Testis (tissue), 2 donors: ENCODE results near the gene SNAPC2.

Experiments used
- POLR2A ChIP-seq: fragments of 450-650 bp; IDR thresholded peaks from one replicate; pipeline ENCODE4 v1.6.1; 2017; ENCODE audit warnings: antibody characterized with exemption, mild to moderate bottlenecking, moderate library complexity
- TF ChIP-seq, protein P1 (sequence below), 3 experiments: fragments of 450-650 bp in 2 of 3; fragments of 200-600 bp in 1 of 3; sonication (generic) in 1 of 3; IDR thresholded peaks; one replicate each; pipeline ENCODE4 v1.5.1; 2016 to 2019; ENCODE audit warnings: antibody characterized with exemption in 3 of 3, mild to moderate bottlenecking in 2 of 3, moderate library complexity in 1 of 3

DNA sequence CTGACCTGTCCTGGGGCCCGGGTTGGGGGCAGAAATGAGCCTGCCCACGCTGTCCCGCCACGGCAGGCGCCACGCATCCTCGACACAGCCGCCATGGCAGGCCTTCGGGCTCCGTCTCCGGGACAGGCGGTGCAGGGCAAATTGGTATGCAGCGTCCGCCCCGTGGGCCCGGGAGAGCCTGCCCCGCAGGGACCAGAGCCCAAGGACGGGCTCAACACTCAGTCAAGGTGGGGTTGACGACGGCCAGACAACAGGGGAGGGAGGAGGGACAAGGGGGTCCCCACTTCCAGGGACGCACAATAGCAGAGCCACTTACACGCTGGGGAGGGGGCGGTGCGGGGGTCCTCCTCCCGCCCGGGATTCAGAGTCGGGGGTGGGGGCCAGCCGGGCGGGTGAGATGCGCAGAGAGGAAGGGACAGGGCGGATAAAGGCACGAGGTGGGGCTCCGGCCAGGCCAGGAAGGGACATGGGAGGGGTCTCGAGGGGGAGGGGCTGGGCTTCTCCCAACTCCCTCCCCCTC is 4.6 kb downstream of the SNAPC2 start:
- TF ChIP-seq, protein P1, sequence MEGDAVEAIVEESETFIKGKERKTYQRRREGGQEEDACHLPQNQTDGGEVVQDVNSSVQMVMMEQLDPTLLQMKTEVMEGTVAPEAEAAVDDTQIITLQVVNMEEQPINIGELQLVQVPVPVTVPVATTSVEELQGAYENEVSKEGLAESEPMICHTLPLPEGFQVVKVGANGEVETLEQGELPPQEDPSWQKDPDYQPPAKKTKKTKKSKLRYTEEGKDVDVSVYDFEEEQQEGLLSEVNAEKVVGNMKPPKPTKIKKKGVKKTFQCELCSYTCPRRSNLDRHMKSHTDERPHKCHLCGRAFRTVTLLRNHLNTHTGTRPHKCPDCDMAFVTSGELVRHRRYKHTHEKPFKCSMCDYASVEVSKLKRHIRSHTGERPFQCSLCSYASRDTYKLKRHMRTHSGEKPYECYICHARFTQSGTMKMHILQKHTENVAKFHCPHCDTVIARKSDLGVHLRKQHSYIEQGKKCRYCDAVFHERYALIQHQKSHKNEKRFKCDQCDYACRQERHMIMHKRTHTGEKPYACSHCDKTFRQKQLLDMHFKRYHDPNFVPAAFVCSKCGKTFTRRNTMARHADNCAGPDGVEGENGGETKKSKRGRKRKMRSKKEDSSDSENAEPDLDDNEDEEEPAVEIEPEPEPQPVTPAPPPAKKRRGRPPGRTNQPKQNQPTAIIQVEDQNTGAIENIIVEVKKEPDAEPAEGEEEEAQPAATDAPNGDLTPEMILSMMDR (IDR thresholded peaks at IDR 0.05): no peak
- TF ChIP-seq POLR2A: no peak
